ENCODE data around the gene TBX4. TPM values are rescaled to one million over a fixed set of nuclear protein-coding genes. Genes with fewer than 3 reads are reported as not detected.

TBX4 gene
- total and polyA plus RNA-seq, 2 of the 13 experiments (the other 11 are each of a cell fraction or from before 2014, with no cell fraction given), result 0.11 to 1.1 TPM

- TF ChIP-seq RERE (CRISPR knock-in tag; IDR thresholded peaks at IDR 0.05; ENCODE audit: low read depth) (no peak), CBX2 (IDR thresholded peaks at IDR 0.05; ENCODE audit: low read depth, low read length) (no peak), CBX2 (CRISPR knock-in tag; IDR thresholded peaks at IDR 0.05; ENCODE audit: low read depth) (no peak), ZNF597 (CRISPR knock-in tag; IDR thresholded peaks at IDR 0.05) (no peak), ISL2 (CRISPR knock-in tag; IDR thresholded peaks at IDR 0.05) (peak; percentile 64), ZFP91 (CRISPR knock-in tag; IDR thresholded peaks at IDR 0.05; ENCODE audit: borderline replicate concordance) (no peak; the same call in 1 of the 2 replicates), TEAD3 (CRISPR knock-in tag; optimal IDR thresholded peaks at IDR 0.05; ENCODE audit: borderline replicate concordance) (peak; percentile 51), TIGD3 (CRISPR knock-in tag; IDR thresholded peaks at IDR 0.05; ENCODE audit: borderline replicate concordance) (no peak), RNF219 (CRISPR knock-in tag; IDR thresholded peaks at IDR 0.05) (no peak), ZGPAT (CRISPR knock-in tag; IDR thresholded peaks at IDR 0.05) (peak; percentile 56; the same call in 1 of the 2 replicates), TCF12 (IDR thresholded peaks at IDR 0.05) (no peak), TCF12 (CRISPR knock-in tag; IDR thresholded peaks at IDR 0.05) (0 out of 2 replicates have a peak, but pooled peaks have one; percentile 29), REL (CRISPR knock-in tag; conservative IDR thresholded peaks at IDR 0.05) (no peak), ZNF431 (CRISPR knock-in tag; IDR thresholded peaks at IDR 0.05; ENCODE audit: borderline replicate concordance, low read depth) (0 out of 2 replicates have a peak, but pooled peaks have one; percentile 33)
Measured at GRCh38 chr17:61488878-61489718, 36.9 kb downstream of the TBX4 start (continued).

Data from HepG2 (cell line).